ENCODE measurements around the gene C1QTNF12. TPM values are rescaled to one million over a fixed set of nuclear protein-coding genes. Genes with fewer than 3 reads are reported as not detected.
A peak's percentile ranks its signal among the peaks of the same experiment; 100 is the strongest.

C1QTNF12 gene
- total RNA-seq, 1 experiment from 2014 or later, result 4.4 TPM

GRCh38 chr1:1199141-1199960 is 47.2 kb downstream of the C1QTNF12 start:
- Histone ChIP-seq H4K5ac (ENCODE audit: insufficient read length, low read depth, low read length) (no peak overlapping the region), H4K91ac (ENCODE audit: insufficient read length, low read depth, low read length) (no peak overlapping the region), H2BK12ac (ENCODE audit: insufficient read length, low read depth, low read length) (no peak overlapping the region), H3K4me2 (ENCODE audit: insufficient read depth, insufficient read length, low read length) (no peak overlapping the region), H3K4ac (ENCODE audit: low read depth, low read length) (no peak overlapping the region), H2BK20ac (ENCODE audit: low read depth, low read length, poor library complexity, severe bottlenecking) (no peak overlapping the region), H4K20me1 (ENCODE audit: control insufficient read depth, insufficient read depth, insufficient read length) (no peaks in the 10 kb centered on the region), H3K4me1 (ENCODE audit: insufficient read depth, low read length) (no peaks in the 10 kb centered on the region), H3K9ac (ENCODE audit: extremely low read depth, insufficient read length, low read length) (no peak overlapping the region), H2AFZ (ENCODE audit: low read length) (no peak overlapping the region), H3K56ac (ENCODE audit: insufficient read length, low read depth, low read length) (no peak overlapping the region), H2BK120ac (ENCODE audit: low read depth, low read length, poor library complexity, severe bottlenecking) (no peak overlapping the region), H3T11ph (ENCODE audit: low read length) (no peak overlapping the region), H2AK5ac (ENCODE audit: insufficient read length, low read length) (no peak overlapping the region), H3K23me2 (ENCODE audit: insufficient read length, low read depth, low read length, poor library complexity, severe bottlenecking) (peaks cover 3% of the 10 kb centered on the region), H3K79me1 (ENCODE audit: insufficient read depth, low read depth, low read length, poor library complexity, severe bottlenecking) (no peaks in the 10 kb centered on the region), H3K9me3 (ENCODE audit: control insufficient read depth, low read depth, low read length) (no peaks in the 10 kb centered on the region), H2BK5ac (ENCODE audit: insufficient read length, low read length) (no peak overlapping the region), H3K27ac (ENCODE audit: insufficient read length, low read depth, low read length) (no peak overlapping the region), H3K14ac (ENCODE audit: insufficient read depth, low read length) (no peak overlapping the region), H2BK15ac (ENCODE audit: low read depth, low read length) (no peak overlapping the region), H4K8ac (replicated peaks; ENCODE audit: insufficient read length, low read depth, low read length) (no peak overlapping the region), H3K23ac (ENCODE audit: insufficient read length, low read depth, low read length) (no peak overlapping the region), H3K27me3 (ENCODE audit: insufficient read depth, low read length) (no peaks in the 10 kb centered on the region), H3K18ac (ENCODE audit: insufficient read length, low read depth, low read length) (no peak overlapping the region), H3K79me2 (ENCODE audit: insufficient read depth, low read length) (no peaks in the 10 kb centered on the region)
- DNase-seq, result peak; percentile 24
- H3K4me3 Mint-ChIP-seq, result no peak overlapping the region; a peak in 2 of 5 replicates
- H3K4me1 Mint-ChIP-seq, result peaks cover 3 to 4% of the 10 kb centered on the region in 2 experiments; a peak in 3 of 4 replicates
- H3K27me3 Mint-ChIP-seq (ENCODE audit: low read depth), result peaks cover 34% of the 10 kb centered on the region
- peaks cover 9 to 13% of the 10 kb centered on the region in 2 experiments for H3K9me3 Mint-ChIP-seq
- no CpG with 5 or more reads among the region's 22 CpGs for WGBS (ENCODE audit: extremely low coverage, insufficient read length, low lambda C conversion rate)
- no peak overlapping the region; a peak in 1 of 7 replicates for H3K27ac Mint-ChIP-seq
- H3K36me3 Mint-ChIP-seq (ENCODE audit: insufficient read depth in 1 of 3, low read depth in 3 of 3), result no peaks in the 10 kb centered on the region
- no peak for TF ChIP-seq CTCF (conservative IDR thresholded peaks at IDR 0.05)
